ENCODE measurements around the gene CDH4. TPM values are rescaled to one million over a fixed set of nuclear protein-coding genes. Genes with fewer than 3 reads are reported as not detected.
"Not testable (repeated sequence)": the region's sequence is repeated elsewhere in the genome, so short reads cannot be mapped to it uniquely, and the experiment has no call there.

CDH4 gene
- total and polyA plus RNA-seq, 2 of the 4 experiments (the other 2 are of a cell fraction) = 1.6 to 3.5 TPM

DNA sequence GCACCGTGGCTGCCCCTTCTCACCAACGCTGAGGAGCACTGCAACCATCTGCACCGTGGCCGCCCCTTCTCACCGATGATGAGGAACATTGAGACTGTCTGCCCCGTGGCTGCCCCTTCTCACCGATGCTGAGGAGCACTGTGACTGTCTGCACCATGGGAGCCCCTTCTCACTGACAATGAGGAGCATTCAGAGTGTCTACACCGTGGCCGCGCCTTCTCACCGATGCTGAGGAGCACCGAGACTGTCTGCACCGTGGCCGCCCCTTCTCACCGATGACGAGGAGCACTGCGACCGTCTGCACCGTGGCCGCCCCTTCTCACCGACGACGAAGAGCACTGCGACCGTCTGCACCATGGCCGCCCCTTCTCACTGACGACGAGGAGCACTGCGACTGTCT, 693.4 kb downstream of the CDH4 start:
- DNase-seq; H4K5ac ChIP-seq (ENCODE audit: low read depth, low read length); POLR2A ChIA-PET (ENCODE audit: unreplicated experiment); H3K4me2 ChIP-seq (ENCODE audit: low read depth, low read length); in situ Hi-C loops (cut with MboI; ENCODE audit: low sequenced_read_pairs); H4K91ac ChIP-seq (ENCODE audit: insufficient read depth, low read depth, low read length); H2AK9ac ChIP-seq (replicated peaks; ENCODE audit: low read depth, low read length, poor library complexity); H2BK120ac ChIP-seq (ENCODE audit: low read depth, low read length); H3K9me1 ChIP-seq (ENCODE audit: insufficient read depth, low read length); H2BK5ac ChIP-seq (ENCODE audit: low read depth, low read length, poor library complexity, severe bottlenecking); intact Hi-C loops (cut with micrococcal nuclease); H3K79me1 ChIP-seq (ENCODE audit: low read depth in 1 of 2, low read length in 2 of 2); H3K4me3 ChIP-seq (ENCODE audit: insufficient read depth, low read depth, low read length); H3K4me1 ChIP-seq (ENCODE audit: control insufficient read depth, insufficient read depth, low read length); H3K36me3 ChIP-seq (ENCODE audit: control insufficient read depth, insufficient read depth, low read length); CTCF ChIA-PET; H3K14ac ChIP-seq (replicated peaks; ENCODE audit: low read depth, low read length); H2BK20ac ChIP-seq (ENCODE audit: low read depth, low read length); H3K9ac ChIP-seq (ENCODE audit: low read depth, low read length); H2AK5ac ChIP-seq (ENCODE audit: low read depth, low read length); H3K18ac ChIP-seq (ENCODE audit: low read depth, low read length); BruUV-seq (replicated peaks); H3K23ac ChIP-seq (ENCODE audit: low read depth, low read length); H3K56ac ChIP-seq (ENCODE audit: extremely low read depth, insufficient read depth, low read length); H2BK15ac ChIP-seq (ENCODE audit: low read depth, low read length); H3K4ac ChIP-seq (ENCODE audit: low read depth, low read length); H3K27me3 ChIP-seq (ENCODE audit: control insufficient read depth, insufficient read depth, low read length); ATAC-seq (ENCODE audit: low read depth); H4K8ac ChIP-seq (ENCODE audit: low read depth in 2 of 2, low read length in 2 of 2); dilution Hi-C loops (cut with HindIII; ENCODE audit: low sequenced_read_pairs, unreplicated experiment); H3K27ac ChIP-seq (ENCODE audit: insufficient read depth, low read length); H3K9me3 ChIP-seq (ENCODE audit: control insufficient read depth, insufficient read depth, low read length); H2AFZ ChIP-seq (replicated peaks; ENCODE audit: low read length, poor library complexity); H4K20me1 ChIP-seq (ENCODE audit: insufficient read depth, low read length): not testable (repeated sequence)
- WGBS, 2 experiments (ENCODE audit: extremely low coverage in 2 of 2, insufficient read length in 1 of 2) = 100% methylated on average over 4 of the region's 29 CpGs; no CpG with 5 or more reads in 1 of the 2 experiments

- BruUV-seq (replicated peaks); H2BK15ac ChIP-seq (ENCODE audit: low read depth, low read length); POLR2A ChIA-PET (ENCODE audit: unreplicated experiment); H3K79me1 ChIP-seq (ENCODE audit: low read depth in 1 of 2, low read length in 2 of 2); H4K20me1 ChIP-seq (ENCODE audit: insufficient read depth, low read length); dilution Hi-C loops (cut with HindIII; ENCODE audit: low sequenced_read_pairs, unreplicated experiment); H3K4ac ChIP-seq (ENCODE audit: low read depth, low read length); in situ Hi-C loops (cut with MboI; ENCODE audit: low sequenced_read_pairs); H3K4me3 ChIP-seq (ENCODE audit: insufficient read depth, low read depth, low read length); H3K27ac ChIP-seq (ENCODE audit: insufficient read depth, low read length); H3K9me1 ChIP-seq (ENCODE audit: insufficient read depth, low read length); H4K8ac ChIP-seq (ENCODE audit: low read depth in 2 of 2, low read length in 2 of 2); H2BK120ac ChIP-seq (ENCODE audit: low read depth, low read length); H2BK20ac ChIP-seq (ENCODE audit: low read depth, low read length); H2AFZ ChIP-seq (replicated peaks; ENCODE audit: low read length, poor library complexity); H3K56ac ChIP-seq (ENCODE audit: extremely low read depth, insufficient read depth, low read length); DNase-seq; H3K9ac ChIP-seq (ENCODE audit: low read depth, low read length); H3K14ac ChIP-seq (replicated peaks; ENCODE audit: low read depth, low read length); H3K9me3 ChIP-seq (ENCODE audit: control insufficient read depth, insufficient read depth, low read length); H2AK5ac ChIP-seq (ENCODE audit: low read depth, low read length); intact Hi-C loops (cut with micrococcal nuclease); H3K23ac ChIP-seq (ENCODE audit: low read depth, low read length); ATAC-seq (ENCODE audit: low read depth); H3K18ac ChIP-seq (ENCODE audit: low read depth, low read length); H2AK9ac ChIP-seq (replicated peaks; ENCODE audit: low read depth, low read length, poor library complexity); H4K91ac ChIP-seq (ENCODE audit: insufficient read depth, low read depth, low read length); H3K4me1 ChIP-seq (ENCODE audit: control insufficient read depth, insufficient read depth, low read length); CTCF ChIA-PET; H3K36me3 ChIP-seq (ENCODE audit: control insufficient read depth, insufficient read depth, low read length); H3K4me2 ChIP-seq (ENCODE audit: low read depth, low read length); H4K5ac ChIP-seq (ENCODE audit: low read depth, low read length); H3K27me3 ChIP-seq (ENCODE audit: control insufficient read depth, insufficient read depth, low read length); H2BK5ac ChIP-seq (ENCODE audit: low read depth, low read length, poor library complexity, severe bottlenecking): not testable (repeated sequence)
- 72% methylated on average over 5 of the region's 28 CpGs; no CpG with 5 or more reads in 1 of the 2 experiments for WGBS, 2 experiments (ENCODE audit: extremely low coverage in 2 of 2, insufficient read length in 1 of 2)
Observed at GRCh38 chr20:61948056-61948455, 696.0 kb downstream of the CDH4 start.

Data from IMR-90 (cell line).